Neural cell (in vitro differentiated cells): ENCODE data around the gene PLP2. TPM values are rescaled to one million over a fixed set of nuclear protein-coding genes. Genes with fewer than 3 reads are reported as not detected.
"Not testable (repeated sequence)": the region's sequence is repeated elsewhere in the genome, so short reads cannot be mapped to it uniquely, and the experiment has no call there.

Experiments used
- H2AFZ ChIP-seq: fragments of 200-600, 300-800 bp; sonication (generic), shearing (Covaris generic); 2 replicates; pipeline ENCODE4 v1.6.0; 2014; ENCODE audit warnings: low read depth, mild to moderate bottlenecking, antibody characterized with exemption, low read length, moderate library complexity
- H3F3A ChIP-seq: fragments of 200-600 bp; shearing (Covaris generic); 2 replicates; pipeline ENCODE4 v1.6.1; 2016; ENCODE audit warnings: mild to moderate bottlenecking, moderate library complexity, mixed read lengths, antibody characterized with exemption, low read length; ENCODE audit not compliant: insufficient read depth, poor library complexity, severe bottlenecking
- H3K27ac ChIP-seq: fragments of 200-600, 300-800 bp; sonication (generic), shearing (Covaris generic); 2 replicates; pipeline ENCODE4 v1.5.1; 2014; ENCODE audit warnings: mild to moderate bottlenecking, low read length, moderate library complexity
- H3K27me3 ChIP-seq: fragments of 300-800, 200-600 bp; sonication (generic), shearing (Covaris generic); 2 replicates; pipeline ENCODE4 v1.6.0; 2014; ENCODE audit warnings: mild to moderate bottlenecking, low read depth, low read length, moderate library complexity; ENCODE audit not compliant: insufficient read depth
- H3K36me3 ChIP-seq: fragments of 300-800, 200-600 bp; sonication (generic), shearing (Covaris generic); 2 replicates; pipeline ENCODE4 v1.5.1; 2014; ENCODE audit warnings: mild to moderate bottlenecking, antibody characterized with exemption, low read length, moderate library complexity; ENCODE audit not compliant: insufficient read depth
- H3K4me2 ChIP-seq: fragments of 300-800, 200-600 bp; sonication (generic), shearing (Covaris generic); 2 replicates; pipeline ENCODE4 v1.6.0; 2014; ENCODE audit warnings: mild to moderate bottlenecking, low read length
- H3K4me3 ChIP-seq: fragments of 300-800, 200-600 bp; sonication (generic), shearing (Covaris generic); 2 replicates; pipeline ENCODE4 v1.5.1; 2014; ENCODE audit warnings: mild to moderate bottlenecking, low read length, moderate library complexity
- H3K79me2 ChIP-seq: fragments of 200-600 bp; shearing (Covaris generic); replicated peaks from 2 replicates; pipeline ENCODE4 v1.6.0; 2014; ENCODE audit warnings: mild to moderate bottlenecking, low read length, moderate library complexity; ENCODE audit not compliant: insufficient read depth
- H3K9ac ChIP-seq: fragments of 300-800, 200-600 bp; sonication (generic), shearing (Covaris generic); 2 replicates; pipeline ENCODE4 v1.6.1; 2016; ENCODE audit warnings: mild to moderate bottlenecking, low read length, mixed read lengths
- H3K9me2 ChIP-seq: fragments of 200-600 bp; shearing (Covaris generic); 2 replicates; pipeline ENCODE4 v1.6.1; 2016; ENCODE audit warnings: mild to moderate bottlenecking, low read length, mixed read lengths; ENCODE audit not compliant: insufficient read depth
- H3K9me3 ChIP-seq: fragments of 200-600, 300-800 bp; sonication (generic), shearing (Covaris generic); 2 replicates; pipeline ENCODE4 v1.6.1; 2016; ENCODE audit warnings: mild to moderate bottlenecking, mixed run types, low read length, moderate library complexity, mixed read lengths
- H4K20me1 ChIP-seq: fragments of 200-600 bp; shearing (Covaris generic); 2 replicates; pipeline ENCODE4 v1.6.1; 2016; ENCODE audit warnings: mild to moderate bottlenecking, mixed run types; ENCODE audit not compliant: insufficient read depth
- CTCF ChIP-seq: fragments of 450-650 bp; IDR thresholded peaks from 2 replicates; pipeline ENCODE4 v1.5.1; 2014; ENCODE audit warnings: antibody characterized with exemption, mild to moderate bottlenecking, moderate library complexity; ENCODE audit not compliant: poor library complexity, severe bottlenecking
- EP300 ChIP-seq: fragments of 450-650 bp; conservative IDR thresholded peaks from 2 replicates; pipeline ENCODE4 v1.6.1; 2014; ENCODE audit warnings: antibody characterized with exemption, mild to moderate bottlenecking, moderate library complexity; ENCODE audit not compliant: poor library complexity, severe bottlenecking
- MXI1 ChIP-seq: fragments of 450-650 bp; conservative IDR thresholded peaks from 2 replicates; pipeline ENCODE4 v1.6.1; 2014; ENCODE audit warnings: antibody characterized with exemption, mild to moderate bottlenecking; ENCODE audit not compliant: poor library complexity, severe bottlenecking
- POLR2AphosphoS5 ChIP-seq: IDR thresholded peaks from 2 replicates; pipeline ENCODE4 v1.6.1; 2012
- RAD21 ChIP-seq: fragments of 450-650 bp; conservative IDR thresholded peaks from 2 replicates; pipeline ENCODE4 v1.6.1; 2014; ENCODE audit warnings: antibody characterized with exemption, mild to moderate bottlenecking, moderate library complexity
- REST ChIP-seq: IDR thresholded peaks from 2 replicates; pipeline ENCODE4 v1.6.1; 2012; ENCODE audit warnings: borderline replicate concordance
- TAF1 ChIP-seq: IDR thresholded peaks from 2 replicates; pipeline ENCODE4 v1.6.1; 2012; ENCODE audit warnings: low read depth
- polyA minus RNA-seq: library from RNA; depleted of rRNA, polyadenylated mRNA; stranded (reverse); fragments of >200 nt; gene quantifications from 2 replicates; pipeline ENCODE4 v1.2.3, GENCODE V29; 2014
- polyA plus RNA-seq: library from polyadenylated mRNA; depleted of rRNA; stranded (reverse); fragments of >200 nt; gene quantifications from 2 replicates; pipeline ENCODE4 v1.2.3, GENCODE V29; 2014

PLP2 gene
- polyA plus RNA-seq, result not detected in 2 replicates
- polyA minus RNA-seq, result not detected in 2 replicates

- H3K27ac ChIP-seq, result no peak within 1 kb of the TSS
These were observed at the start of gene PLP2 for GRCh38 chrX:49171752-49172279. PLP2 (plus strand) TSS chrX:49171898; CDS start chrX:49172001, 103 bp downstream.

GRCh38 chrX:49122499-49122898 is 49.2 kb upstream of the PLP2 start:
- peak overlapping the region; percentile 59 for H3K4me2 ChIP-seq
- H3K27ac ChIP-seq, result peak overlapping the region; percentile 80
- H3K9ac ChIP-seq, result peak overlapping the region; percentile 87
- H3K27me3 ChIP-seq, result no peaks in the 10 kb centered on the region
- peak overlapping the region; percentile 75 for H3K4me3 ChIP-seq
- H4K20me1 ChIP-seq, result no peaks in the 10 kb centered on the region
- H3K9me3 ChIP-seq, result no peaks in the 10 kb centered on the region
- TF ChIP-seq MXI1, result no peak
- no peak for TF ChIP-seq TAF1
- no peak for TF ChIP-seq EP300
- TF ChIP-seq RAD21, result no peak
- TF ChIP-seq POLR2AphosphoS5, result no peak
- no peak for TF ChIP-seq REST
- TF ChIP-seq CTCF, result no peak
- no peaks in the 10 kb centered on the region for H3F3A ChIP-seq
- peaks cover 5% of the 10 kb centered on the region for H3K79me2 ChIP-seq
- no peaks in the 10 kb centered on the region for H3K9me2 ChIP-seq
- no peaks in the 10 kb centered on the region for H3K36me3 ChIP-seq
- no peak overlapping the region for H2AFZ ChIP-seq

More at GRCh38 chrX:49171752-49172279, at the start of gene PLP2:
- no peak within 1 kb of the TSS for H3K4me2 ChIP-seq
- TF ChIP-seq TAF1, result no peak
- no peaks in the 10 kb centered on the region for H3K36me3 ChIP-seq
- H2AFZ ChIP-seq, result no peak within 1 kb of the TSS
- H3F3A ChIP-seq, result no peaks in the 10 kb centered on the region
- no peaks in the 10 kb centered on the region for H4K20me1 ChIP-seq
- peak within 1 kb of the TSS; percentile 56 for H3K4me3 ChIP-seq
- H3K27me3 ChIP-seq, result peaks cover 22% of the 10 kb centered on the region
- no peak within 1 kb of the TSS for H3K9ac ChIP-seq
- no peaks in the 10 kb centered on the region for H3K9me3 ChIP-seq
- H3K79me2 ChIP-seq, result no peaks in the 10 kb centered on the region
- no peaks in the 10 kb centered on the region for H3K9me2 ChIP-seq

- not testable (repeated sequence) for H3K36me3 ChIP-seq, H3K27ac ChIP-seq, H3K27me3 ChIP-seq, H3K4me3 ChIP-seq, H3K4me2 ChIP-seq, H3K9me3 ChIP-seq, H4K20me1 ChIP-seq, H3F3A ChIP-seq, H3K9me2 ChIP-seq, H3K9ac ChIP-seq, H2AFZ ChIP-seq, H3K79me2 ChIP-seq
These were observed 43.9 kb upstream of the PLP2 start for GRCh38 chrX:49127742-49128258.
